Gastroesophageal sphincter (tissue), 4 donors: ENCODE data around the gene ARID5B. TPM values are rescaled to one million over a fixed set of nuclear protein-coding genes. Genes with fewer than 3 reads are reported as not detected.

ENCODE experiments used
- ATAC-seq: fragments of 150-250 bp; one replicate; pipeline ENCODE4 v1.9.1; 2016; ENCODE audit warnings: mild to moderate bottlenecking, moderate library complexity
- H3K27ac ChIP-seq, 4 donors: fragments of 200-600 bp; sonication (generic) in 3 of 4; 1 replicate in 3 of 4; 2 replicates in 1 of 4; pipeline ENCODE4 v1.5.1; 2016 to 2019
- H3K27me3 ChIP-seq: fragments of 200-600 bp; sonication (generic); one replicate; pipeline ENCODE4 v1.5.1; 2019
- H3K36me3 ChIP-seq, 2 donors: fragments of 200-600 bp; sonication (generic); one replicate each; pipeline ENCODE4 v1.5.1; 2019; ENCODE audit warnings: control low read depth in 1 of 2
- H3K4me1 ChIP-seq, 3 donors: fragments of 200-600 bp; sonication (generic); 1 replicate in 2 of 3; 2 replicates in 1 of 3; pipeline ENCODE4 v1.5.1; 2016 to 2019; ENCODE audit warnings: control low read depth in 2 of 3
- H3K4me3 ChIP-seq, 2 donors: fragments of 200-600 bp; sonication (generic); one replicate each; pipeline ENCODE4 v1.5.1; 2019; ENCODE audit warnings: mild to moderate bottlenecking in 1 of 2, moderate library complexity in 1 of 2
- H3K9me3 ChIP-seq, 3 donors: fragments of 200-600 bp; sonication (generic); one replicate each; pipeline ENCODE4 v1.5.1; 2017 to 2019; ENCODE audit warnings: control low read depth in 2 of 3
- CTCF ChIP-seq, 4 experiments: fragments of 200-600 bp in 2 of 4; fragments of 450-650 bp in 2 of 4; sonication (generic) in 1 of 4; IDR thresholded peaks; one replicate each; pipeline ENCODE4 v1.5.1; 2017 to 2019; ENCODE audit warnings: antibody characterized with exemption in 4 of 4, mild to moderate bottlenecking in 2 of 4, moderate library complexity in 2 of 4
- EP300 ChIP-seq: sonication (generic); formaldehyde crosslinking; IDR thresholded peaks from one replicate; pipeline ENCODE4 v1.6.1; 2017; ENCODE audit warnings: antibody characterized with exemption, mild to moderate bottlenecking
- POLR2A ChIP-seq, 2 donors: fragments of 450-650 bp; IDR thresholded peaks; one replicate each; pipeline ENCODE4 v1.6.1; 2017; ENCODE audit warnings: antibody characterized with exemption in 2 of 2, mild to moderate bottlenecking in 2 of 2, moderate library complexity in 1 of 2
- POLR2AphosphoS5 ChIP-seq: sonication (generic); formaldehyde crosslinking; IDR thresholded peaks from one replicate; pipeline ENCODE4 v1.6.1; 2017; ENCODE audit warnings: antibody characterized with exemption
- WGBS, 2 donors: methylation state at CpG; one replicate each; pipeline ENCODE4 v1.1.5; 2018; ENCODE audit warnings: low coverage in 1 of 2; 5-methylcytosine and 5-hydroxymethylcytosine counted together
- total RNA-seq, 4 donors: library from RNA; depleted of rRNA; stranded (reverse); fragments of >200 nt; gene quantifications; one replicate each; pipeline ENCODE4 v1.1.0, GENCODE V29; 2016

The ARID5B gene
- total RNA-seq, 4 donors from 2014 or later = 34.7 to 81.4 (median 62.5) TPM

DNA sequence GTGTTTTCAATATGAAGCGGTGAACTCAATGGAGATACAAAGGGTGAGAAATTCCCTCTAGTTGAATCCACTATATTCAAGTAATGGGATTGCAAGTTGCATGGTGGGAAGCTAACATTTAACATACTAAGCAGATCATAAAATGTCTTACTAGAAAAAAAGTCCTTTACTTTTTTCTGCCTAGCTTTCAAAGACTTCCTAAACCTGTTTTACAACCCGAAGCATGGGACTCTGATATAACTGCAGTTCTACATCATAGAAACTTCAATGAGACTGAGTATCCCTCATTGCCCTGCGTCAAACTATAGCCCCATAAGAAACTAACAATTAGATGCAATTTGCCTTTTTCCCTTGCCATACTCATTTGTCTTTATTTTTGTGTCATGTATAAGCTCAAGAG lies 187.3 kb downstream of the ARID5B start:
- no peaks in the 10 kb centered on the region for H3K27me3 ChIP-seq
- no peak overlapping the region for H3K27ac ChIP-seq
- WGBS, 2 donors = 97 to 98% methylated on average over 3 of the region's 3 CpGs
- no peak for ATAC-seq
- H3K4me1 ChIP-seq = peaks cover 4 to 28% (median 17%) of the 10 kb centered on the region in 3 donors
- TF ChIP-seq POLR2AphosphoS5 (no peak), POLR2A (IDR thresholded peaks at IDR 0.05) (no peak), EP300 (no peak), CTCF (IDR thresholded peaks at IDR 0.05) (no peak)
- H3K36me3 ChIP-seq = peaks cover 0 to 79% of the 10 kb centered on the region in 2 donors
- no peak overlapping the region for H3K4me3 ChIP-seq
- no peaks in the 10 kb centered on the region for H3K9me3 ChIP-seq

- Histone ChIP-seq H3K9me3 (no peaks in the 10 kb centered on the region), H3K4me3 (no peak overlapping the region), H3K27ac (peak overlapping the region in 3 of 4 donors; percentile 12 to 33 (median 16)), H3K27me3 (no peaks in the 10 kb centered on the region), H3K4me1 (peaks cover 0 to 39% (median 25%) of the 10 kb centered on the region in 3 donors), H3K36me3 (peaks cover 0 to 58% of the 10 kb centered on the region in 2 donors)
- no peak for ATAC-seq
- 90 to 93% methylated on average over 3 to 7 of the region's 22 CpGs for WGBS, 2 donors
- TF ChIP-seq EP300 (no peak), CTCF (IDR thresholded peaks at IDR 0.05) (no peak), POLR2A (IDR thresholded peaks at IDR 0.05) (no peak), POLR2AphosphoS5 (no peak)
Measured at GRCh38 chr10:62092301-62093030, 191.0 kb downstream of the ARID5B start.

DNA sequence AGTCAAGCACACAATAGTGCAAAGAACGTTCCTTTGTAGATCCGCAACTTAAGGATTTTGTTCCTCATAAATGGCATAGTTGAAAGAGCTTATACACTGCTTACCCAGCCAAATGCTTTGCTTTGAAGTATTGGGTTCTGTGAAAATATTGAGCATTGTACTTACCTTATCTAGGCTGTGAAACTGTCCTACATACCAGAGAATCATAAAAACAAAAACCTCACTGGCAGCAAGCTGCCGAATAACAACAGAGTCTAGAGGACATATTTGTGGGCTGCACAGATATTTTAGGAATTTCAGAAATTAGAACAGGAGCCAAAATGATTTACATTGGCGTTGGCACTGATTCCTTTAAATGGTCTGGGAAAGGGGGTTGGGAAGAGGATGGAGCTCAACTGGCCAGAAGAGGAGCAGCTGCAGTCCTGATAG lies 192.4 kb downstream of the ARID5B start:
- Histone ChIP-seq H3K9me3 (no peaks in the 10 kb centered on the region), H3K36me3 (peaks cover 0 to 44% of the 10 kb centered on the region in 2 donors), H3K4me3 (no peak overlapping the region), H3K4me1 (peaks cover 0 to 39% (median 25%) of the 10 kb centered on the region in 3 donors), H3K27me3 (no peaks in the 10 kb centered on the region), H3K27ac (peak overlapping the region in 3 of 4 donors; percentile 25 to 52 (median 45))
- TF ChIP-seq POLR2A (IDR thresholded peaks at IDR 0.05) (no peak), POLR2AphosphoS5 (no peak), EP300 (no peak), CTCF (IDR thresholded peaks at IDR 0.05) (no peak)
- WGBS, 2 donors = 11 to 51% methylated on average over 2 to 4 of the region's 4 CpGs
- no peak for ATAC-seq

DNA sequence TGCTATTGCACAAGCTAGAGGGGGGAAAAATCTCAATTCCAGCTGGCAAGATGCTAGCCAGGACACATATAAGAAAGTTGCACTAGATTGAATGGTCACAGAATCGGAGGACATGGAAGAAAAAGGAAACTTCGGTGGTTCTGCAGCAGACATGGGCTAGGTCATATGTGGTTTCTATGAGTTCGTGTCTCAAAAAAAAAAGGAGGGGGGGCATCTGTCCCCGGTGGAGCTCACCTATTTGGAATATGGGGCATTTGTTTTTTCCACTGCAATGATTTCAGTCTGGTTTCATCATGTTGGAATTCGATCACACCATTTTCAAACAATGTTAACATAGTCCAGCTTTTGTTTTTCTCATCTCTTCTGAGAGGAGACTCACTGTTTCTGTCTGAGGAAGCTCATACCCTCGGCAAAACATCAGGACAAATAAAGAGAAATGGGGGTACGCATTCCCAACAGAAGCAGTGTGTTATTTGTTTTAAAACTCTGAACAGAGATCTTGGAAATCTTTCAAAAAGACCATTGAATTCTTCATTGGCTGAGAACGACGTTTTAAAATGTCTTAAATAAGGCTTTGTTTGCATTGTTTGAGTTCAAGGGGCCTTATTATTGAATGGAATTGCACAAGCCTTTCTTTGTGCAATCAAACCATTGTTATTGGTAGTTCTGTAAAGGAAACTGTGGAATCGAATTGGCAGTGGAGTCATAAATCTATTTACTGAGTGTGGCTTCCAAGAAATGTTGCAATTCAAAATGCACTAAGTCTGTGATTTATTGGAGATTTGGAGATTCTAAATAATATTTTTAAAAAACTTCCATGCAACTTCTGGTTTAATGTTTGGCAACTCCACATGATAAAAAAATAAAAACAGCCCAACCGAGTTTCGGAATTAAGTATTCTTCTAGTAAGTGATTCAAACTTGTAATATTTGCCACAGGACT lies 194.0 kb downstream of the ARID5B start:
- TF ChIP-seq POLR2AphosphoS5 (peak; percentile 18), CTCF (IDR thresholded peaks at IDR 0.05) (no peak)
- H3K4me3 ChIP-seq = no peak overlapping the region
- peak overlapping the region in 3 of 4 donors; percentile 54 to 67 (median 60) for H3K27ac ChIP-seq
- 38 to 39% methylated on average over 12 of the region's 12 CpGs for WGBS, 2 donors
- H3K36me3 ChIP-seq = peaks cover 0 to 28% of the 10 kb centered on the region in 2 donors
- no peaks in the 10 kb centered on the region for H3K9me3 ChIP-seq
- H3K27me3 ChIP-seq = no peaks in the 10 kb centered on the region
- ATAC-seq = peak; percentile 36
- H3K4me1 ChIP-seq = peaks cover 0 to 39% (median 25%) of the 10 kb centered on the region in 3 donors
